Sigmoid colon (tissue), 7 donors: Measurements from ENCODE around the gene LPCAT1. TPM values are rescaled to one million over a fixed set of nuclear protein-coding genes. Genes with fewer than 3 reads are reported as not detected.

Experiments used
- DNase-seq: peaks from one replicate; pipeline ENCODE4 v3.0.0-alpha.2; 2019
- H3K27ac ChIP-seq, 4 donors: fragments of 200-600 bp; sonication (generic); one replicate each; pipeline ENCODE4 v1.5.1; 2016 to 2019; ENCODE audit warnings: mild to moderate bottlenecking in 1 of 4
- H3K27me3 ChIP-seq, 3 donors: fragments of 200-600 bp; sonication (generic); one replicate each; pipeline ENCODE4 v1.5.1; 2019; ENCODE audit warnings: mild to moderate bottlenecking in 1 of 3
- H3K36me3 ChIP-seq, 4 donors: fragments of 200-600 bp; sonication (generic); one replicate each; pipeline ENCODE4 v1.5.1; 2016 to 2019
- H3K4me1 ChIP-seq, 4 donors: fragments of 200-600 bp; sonication (generic); one replicate each; pipeline ENCODE4 v1.5.1; 2017 to 2019
- H3K4me3 ChIP-seq, 4 donors: fragments of 200-600 bp; sonication (generic); one replicate each; pipeline ENCODE4 v1.5.1; 2017 to 2019; ENCODE audit warnings: mild to moderate bottlenecking in 2 of 4, moderate library complexity in 1 of 4
- H3K9me3 ChIP-seq, 4 donors: fragments of 200-600 bp in 3 of 4; sonication (generic) in 3 of 4; one replicate each; pipeline versions ENCODE4 v1.5.1 to v1.6.1; 2013 to 2019
- EP300 ChIP-seq, 4 donors: sonication (generic); formaldehyde crosslinking; IDR thresholded peaks; one replicate each; pipeline ENCODE4 v1.6.1; 2017; ENCODE audit warnings: antibody characterized with exemption in 4 of 4
- POLR2A ChIP-seq, 2 donors: fragments of 450-650 bp; IDR thresholded peaks; one replicate each; pipeline ENCODE4 v1.6.1; 2016; ENCODE audit warnings: antibody characterized with exemption in 2 of 2, mild to moderate bottlenecking in 2 of 2, moderate library complexity in 2 of 2
- POLR2AphosphoS5 ChIP-seq, 4 donors: sonication (generic); formaldehyde crosslinking; IDR thresholded peaks; one replicate each; pipeline ENCODE4 v1.6.1; 2017; ENCODE audit warnings: antibody characterized with exemption in 4 of 4
- WGBS, 2 donors: extraction: QIAGEN DNeasy Blood & Tissue Kit; methylation state at CpG; one replicate each; pipeline ENCODE4 v1.1.7; 2013; 5-methylcytosine and 5-hydroxymethylcytosine counted together
- intact Hi-C: fragments of 100-400 bp; cut with DNase I; formaldehyde crosslinking; loops from one replicate; pipeline ENCODE4 v1.15.1; 2023
- polyA plus RNA-seq, 3 donors: library from polyadenylated mRNA; stranded (reverse); fragments of 200-250 nt; gene quantifications; one replicate each; pipeline ENCODE4 v1.2.3, GENCODE V29; 2013
- total RNA-seq, 4 donors: library from RNA; depleted of rRNA; stranded (reverse); fragments of >200 nt; gene quantifications; one replicate each; pipeline ENCODE4 v1.1.0, GENCODE V29; 2016
- TF ChIP-seq, protein P1 (sequence below), 4 experiments: fragments of 450-650 bp in 3 of 4; fragments of 200-600 bp in 1 of 4; IDR thresholded peaks; one replicate each; pipeline ENCODE4 v1.5.1; 2016 to 2019; ENCODE audit warnings: antibody characterized with exemption in 4 of 4, mild to moderate bottlenecking in 3 of 4, moderate library complexity in 2 of 4
- donor health status: healthy with polysubstance abuse.
- donor health status: Bipolar disorder and iron deficiency.
- donor health status: healthy.

Gene LPCAT1
- total and polyA plus RNA-seq, 7 donors = 4.2 to 35.1 (median 22.2) TPM

- no peak overlapping the region for H3K27ac ChIP-seq
- no peak overlapping the region for H3K4me3 ChIP-seq
- WGBS, 2 donors = 85 to 88% methylated on average over 15 of the region's 15 CpGs
- intact Hi-C loops = no loop called here
- no peaks in the 10 kb centered on the region for H3K9me3 ChIP-seq
- no peaks in the 10 kb centered on the region for H3K36me3 ChIP-seq
- peaks cover 15 to 64% (median 44%) of the 10 kb centered on the region in 3 donors for H3K27me3 ChIP-seq
- no peak for DNase-seq
- H3K4me1 ChIP-seq = peaks cover 0 to 4% (median 3%) of the 10 kb centered on the region in 4 donors
- TF ChIP-seq EP300 (IDR thresholded peaks at IDR 0.05) (no peak), POLR2A (IDR thresholded peaks at IDR 0.05) (no peak), POLR2AphosphoS5 (IDR thresholded peaks at IDR 0.05) (no peak)
- TF ChIP-seq, protein P1, sequence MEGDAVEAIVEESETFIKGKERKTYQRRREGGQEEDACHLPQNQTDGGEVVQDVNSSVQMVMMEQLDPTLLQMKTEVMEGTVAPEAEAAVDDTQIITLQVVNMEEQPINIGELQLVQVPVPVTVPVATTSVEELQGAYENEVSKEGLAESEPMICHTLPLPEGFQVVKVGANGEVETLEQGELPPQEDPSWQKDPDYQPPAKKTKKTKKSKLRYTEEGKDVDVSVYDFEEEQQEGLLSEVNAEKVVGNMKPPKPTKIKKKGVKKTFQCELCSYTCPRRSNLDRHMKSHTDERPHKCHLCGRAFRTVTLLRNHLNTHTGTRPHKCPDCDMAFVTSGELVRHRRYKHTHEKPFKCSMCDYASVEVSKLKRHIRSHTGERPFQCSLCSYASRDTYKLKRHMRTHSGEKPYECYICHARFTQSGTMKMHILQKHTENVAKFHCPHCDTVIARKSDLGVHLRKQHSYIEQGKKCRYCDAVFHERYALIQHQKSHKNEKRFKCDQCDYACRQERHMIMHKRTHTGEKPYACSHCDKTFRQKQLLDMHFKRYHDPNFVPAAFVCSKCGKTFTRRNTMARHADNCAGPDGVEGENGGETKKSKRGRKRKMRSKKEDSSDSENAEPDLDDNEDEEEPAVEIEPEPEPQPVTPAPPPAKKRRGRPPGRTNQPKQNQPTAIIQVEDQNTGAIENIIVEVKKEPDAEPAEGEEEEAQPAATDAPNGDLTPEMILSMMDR (IDR thresholded peaks at IDR 0.05) = no peak
These were observed 84.2 kb downstream of the LPCAT1 start for GRCh38 chr5:1439388-1440097.

DNA sequence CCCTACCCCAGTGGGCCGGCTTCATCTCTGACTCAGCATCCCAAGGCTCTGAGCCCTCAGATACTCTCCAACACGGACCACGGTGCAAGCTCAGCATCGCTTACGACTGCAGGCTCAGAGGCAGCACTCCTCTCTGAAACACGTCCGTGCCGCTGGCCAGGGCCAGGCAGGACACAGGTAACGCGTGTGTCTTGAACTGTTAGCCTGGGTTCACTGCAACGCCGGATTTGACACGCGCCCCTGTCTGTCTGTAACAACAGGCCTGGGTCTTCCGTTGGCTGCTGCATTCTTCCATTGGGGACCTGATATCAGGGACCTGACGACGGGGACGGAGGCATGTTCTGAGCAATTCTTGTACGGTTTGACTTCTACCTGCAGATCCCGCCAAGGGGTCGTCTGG is 84.9 kb downstream of the LPCAT1 start:
- 92 to 93% methylated on average over 21 of the region's 21 CpGs for WGBS, 2 donors
- no peaks in the 10 kb centered on the region for H3K36me3 ChIP-seq
- intact Hi-C loops = no loop called here
- TF ChIP-seq POLR2AphosphoS5 (IDR thresholded peaks at IDR 0.05) = no peak
- no peak for TF ChIP-seq POLR2A (IDR thresholded peaks at IDR 0.05)
- TF ChIP-seq EP300 (IDR thresholded peaks at IDR 0.05) = no peak
- TF ChIP-seq, protein P1 (IDR thresholded peaks at IDR 0.05) = no peak
- H3K27ac ChIP-seq = no peak overlapping the region
- no peak overlapping the region for H3K4me3 ChIP-seq
- peaks cover 9 to 57% (median 37%) of the 10 kb centered on the region in 3 donors for H3K27me3 ChIP-seq
- H3K9me3 ChIP-seq = no peaks in the 10 kb centered on the region
- no peak for DNase-seq
- no peaks in the 10 kb centered on the region for H3K4me1 ChIP-seq

DNA sequence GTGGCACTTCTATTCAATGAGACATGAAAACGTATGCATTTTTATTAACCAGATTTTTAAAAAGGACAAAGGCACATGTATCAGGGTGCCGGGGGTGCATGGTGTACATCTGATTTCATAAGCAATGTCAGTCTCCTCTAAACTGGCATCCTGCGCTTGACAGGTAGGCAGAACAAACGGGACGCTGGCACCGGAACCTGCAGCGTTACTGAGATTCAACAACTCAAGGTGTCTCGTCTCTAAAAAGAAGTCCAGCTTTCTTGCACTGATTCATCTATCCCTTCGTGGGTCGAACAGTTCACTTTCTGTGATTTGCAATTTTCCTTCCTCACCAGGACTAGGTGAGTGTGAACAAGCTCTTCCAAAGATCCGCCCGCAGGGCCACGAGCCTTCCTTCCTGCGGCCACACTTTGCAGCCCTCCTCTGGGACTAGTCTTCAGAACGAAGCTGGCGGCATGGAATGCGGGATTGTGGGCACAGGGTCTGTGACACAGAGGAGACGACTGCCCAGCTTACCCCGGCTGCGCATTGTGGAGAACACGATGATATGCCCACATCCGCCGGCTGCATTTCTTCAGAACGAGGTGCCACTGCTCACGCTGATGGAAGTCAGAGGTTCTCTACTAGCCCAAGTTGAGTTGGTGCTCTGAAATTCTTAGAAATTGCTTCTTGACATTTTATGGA is 85.7 kb downstream of the LPCAT1 start:
- Histone ChIP-seq H3K27ac (no peak overlapping the region), H3K36me3 (no peaks in the 10 kb centered on the region), H3K4me1 (no peaks in the 10 kb centered on the region), H3K27me3 (peaks cover 3 to 49% (median 29%) of the 10 kb centered on the region in 3 donors), H3K4me3 (no peak overlapping the region), H3K9me3 (no peaks in the 10 kb centered on the region)
- TF ChIP-seq POLR2A (IDR thresholded peaks at IDR 0.05) = no peak
- no peak for TF ChIP-seq EP300 (IDR thresholded peaks at IDR 0.05)
- no peak for TF ChIP-seq POLR2AphosphoS5 (IDR thresholded peaks at IDR 0.05)
- TF ChIP-seq, protein P1 (IDR thresholded peaks at IDR 0.05) = no peak
- 86 to 91% methylated on average over 25 of the region's 25 CpGs for WGBS, 2 donors
- intact Hi-C loops = no loop called here
- no peak for DNase-seq

DNA sequence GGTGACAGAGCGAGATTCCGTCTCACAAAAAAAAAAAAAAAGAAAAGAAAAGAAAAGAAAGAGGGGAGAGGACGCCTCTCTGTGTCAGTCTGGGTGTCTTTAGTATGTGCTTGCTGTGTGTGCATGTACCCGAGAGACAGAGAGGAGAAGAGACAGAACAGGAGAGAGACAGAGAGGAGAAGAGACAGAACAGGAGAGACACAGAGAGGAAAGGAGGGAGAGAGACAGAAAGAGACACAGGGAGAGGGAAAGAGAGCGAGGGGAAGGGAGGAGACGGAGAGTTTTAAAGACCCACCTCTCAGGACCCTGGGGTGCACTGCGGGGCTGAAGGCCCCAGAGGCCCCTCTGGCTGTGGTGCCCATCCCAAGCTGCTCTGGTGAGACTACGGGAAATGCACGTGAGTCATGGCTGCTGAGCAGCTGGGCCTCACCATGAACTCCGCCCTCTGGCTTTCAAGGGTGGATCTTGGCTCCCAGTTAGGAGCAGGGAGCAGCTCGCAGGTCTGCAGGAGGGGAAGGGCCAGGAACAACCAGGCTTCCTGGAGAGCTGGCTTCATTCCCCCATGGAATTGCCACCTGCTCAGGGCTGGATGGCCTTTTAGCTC is 86.4 kb downstream of the LPCAT1 start:
- TF ChIP-seq POLR2A (IDR thresholded peaks at IDR 0.05) = no peak
- no peak for TF ChIP-seq POLR2AphosphoS5 (IDR thresholded peaks at IDR 0.05)
- no peak for TF ChIP-seq EP300 (IDR thresholded peaks at IDR 0.05)
- TF ChIP-seq, protein P1 (IDR thresholded peaks at IDR 0.05) = no peak
- Histone ChIP-seq H3K4me3 (no peak overlapping the region), H3K4me1 (no peaks in the 10 kb centered on the region), H3K9me3 (no peaks in the 10 kb centered on the region), H3K36me3 (no peaks in the 10 kb centered on the region), H3K27me3 (peaks cover 2 to 42% (median 22%) of the 10 kb centered on the region in 3 donors), H3K27ac (no peak overlapping the region)
- WGBS, 2 donors = 47 to 58% methylated on average over 11 of the region's 11 CpGs
- intact Hi-C loops = no loop called here
- DNase-seq = no peak
